IMR-90 (cell line): ENCODE results near the gene PYROXD2. TPM values are rescaled to one million over a fixed set of nuclear protein-coding genes. Genes with fewer than 3 reads are reported as not detected.

Experiments
- ATAC-seq: fragments of 200-7000 bp; cut with Tn5 transposase; 2 replicates; pipeline ENCODE4 v1.9.1; 2020; ENCODE audit warnings: low read depth, mild to moderate bottlenecking, moderate library complexity
- BruUV-seq: library from RNA; stranded (reverse); fragments of 400-500 nt; replicated peaks from 2 replicates; lab custom pipeline; 2021; lab: Mats Ljungman, UMichigan
- CTCF ChIA-PET: fragments of 300-600 bp; formaldehyde crosslinking; extraction: SDS; loops from one replicate; lab custom pipeline; 2021; ENCODE audit warnings: antibody characterized with exemption; lab: Yijun Ruan, JAX
- POLR2A ChIA-PET: fragments of 300-600 bp; sonication (Branson Sonifier 250); formaldehyde crosslinking; loops from one replicate; lab custom pipeline; 2022; ENCODE audit warnings: antibody characterized with exemption; ENCODE audit not compliant: unreplicated experiment; lab: Charles Lee
- DNase-seq: peaks from one replicate; pipeline ENCODE4 v3.0.0; 2013
- H2AFZ ChIP-seq: replicated peaks from 2 replicates; pipeline ENCODE3; 2013; ENCODE audit warnings: low read length, mild to moderate bottlenecking; ENCODE audit not compliant: poor library complexity
- H2AK5ac ChIP-seq: 2 replicates; pipeline ENCODE4 v1.6.1; 2013; ENCODE audit warnings: low read depth, low read length, inconsistent platforms
- H2AK9ac ChIP-seq: replicated peaks from 2 replicates; pipeline ENCODE3; 2013; ENCODE audit warnings: mild to moderate bottlenecking, low read depth, low read length, moderate library complexity; ENCODE audit not compliant: poor library complexity
- H2BK120ac ChIP-seq: 2 replicates; pipeline ENCODE4 v1.6.1; 2013; ENCODE audit warnings: low read depth, low read length, inconsistent platforms
- H2BK15ac ChIP-seq: 3 replicates; pipeline ENCODE4 v1.6.1; 2013; ENCODE audit warnings: low read depth, low read length, inconsistent platforms
- H2BK20ac ChIP-seq: 2 replicates; pipeline ENCODE4 v1.6.1; 2013; ENCODE audit warnings: low read depth, mild to moderate bottlenecking, inconsistent platforms, low read length, moderate library complexity
- H2BK5ac ChIP-seq: 2 replicates; pipeline ENCODE4 v1.6.1; 2013; ENCODE audit warnings: mild to moderate bottlenecking, low read depth, low read length, inconsistent platforms; ENCODE audit not compliant: poor library complexity, severe bottlenecking
- H3K14ac ChIP-seq: replicated peaks from 2 replicates; pipeline ENCODE4 v1.6.1; 2013; ENCODE audit warnings: low read depth, low read length, inconsistent platforms
- H3K18ac ChIP-seq: 2 replicates; pipeline ENCODE4 v1.6.1; 2013; ENCODE audit warnings: low read depth, low read length, control low read depth
- H3K23ac ChIP-seq: 2 replicates; pipeline ENCODE4 v1.6.1; 2013; ENCODE audit warnings: low read depth, low read length, inconsistent platforms
- H3K27ac ChIP-seq: 2 replicates; pipeline ENCODE4 v1.5.1; 2013; ENCODE audit warnings: mild to moderate bottlenecking, control low read depth, low read length; ENCODE audit not compliant: insufficient read depth
- H3K27me3 ChIP-seq: 2 replicates; pipeline ENCODE4 v1.6.1; 2013; ENCODE audit warnings: low read length; ENCODE audit not compliant: control insufficient read depth, insufficient read depth
- H3K36me3 ChIP-seq: 2 replicates; pipeline ENCODE4 v1.6.1; 2013; ENCODE audit warnings: low read length, mixed read lengths; ENCODE audit not compliant: control insufficient read depth, insufficient read depth
- H3K4ac ChIP-seq: 2 replicates; pipeline ENCODE4 v1.6.1; 2013; ENCODE audit warnings: low read depth, low read length, inconsistent platforms
- H3K4me1 ChIP-seq: 2 replicates; pipeline ENCODE4 v1.6.1; 2013; ENCODE audit warnings: low read length, mixed read lengths; ENCODE audit not compliant: control insufficient read depth, insufficient read depth
- H3K4me2 ChIP-seq: 2 replicates; pipeline ENCODE4 v1.6.1; 2013; ENCODE audit warnings: low read depth, mild to moderate bottlenecking, control low read depth, low read length, moderate library complexity
- H3K4me3 ChIP-seq: 2 replicates; pipeline ENCODE4 v1.5.1; 2013; ENCODE audit warnings: low read depth, mild to moderate bottlenecking, control low read depth, low read length, moderate library complexity; ENCODE audit not compliant: insufficient read depth
- H3K56ac ChIP-seq: 2 replicates; pipeline ENCODE4 v1.6.1; 2013; ENCODE audit warnings: low read length, inconsistent platforms; ENCODE audit not compliant: insufficient read depth; ENCODE audit errors: extremely low read depth
- H3K79me1 ChIP-seq, 2 experiments: 2 replicates each; pipeline ENCODE4 v1.6.1; 2013; ENCODE audit warnings: low read length in 2 of 2, inconsistent platforms in 1 of 2, low read depth in 1 of 2
- H3K9ac ChIP-seq: 2 replicates; pipeline ENCODE4 v1.6.1; 2013; ENCODE audit warnings: low read depth, low read length, control low read depth
- H3K9me1 ChIP-seq: 2 replicates; pipeline ENCODE4 v1.6.1; 2013; ENCODE audit warnings: low read length, inconsistent platforms; ENCODE audit not compliant: insufficient read depth
- H3K9me3 ChIP-seq: 2 replicates; pipeline ENCODE4 v1.6.1; 2013; ENCODE audit warnings: low read length; ENCODE audit not compliant: control insufficient read depth, insufficient read depth
- H4K20me1 ChIP-seq: 2 replicates; pipeline ENCODE4 v1.6.1; 2013; ENCODE audit warnings: low read length, inconsistent platforms; ENCODE audit not compliant: insufficient read depth
- H4K5ac ChIP-seq: 2 replicates; pipeline ENCODE4 v1.6.1; 2013; ENCODE audit warnings: mild to moderate bottlenecking, low read depth, low read length, control low read depth
- H4K8ac ChIP-seq, 2 experiments: 2 replicates each; pipeline ENCODE4 v1.6.1; 2013; ENCODE audit warnings: low read depth in 2 of 2, low read length in 2 of 2, control low read depth in 1 of 2, inconsistent platforms in 1 of 2
- H4K91ac ChIP-seq: 2 replicates; pipeline ENCODE4 v1.6.1; 2013; ENCODE audit warnings: low read depth, low read length, inconsistent platforms; ENCODE audit not compliant: insufficient read depth
- CEBPB ChIP-seq: IDR thresholded peaks from 2 replicates; pipeline ENCODE4 v1.6.1; 2012; ENCODE audit warnings: low read depth, low read length, improper control_type of control experiment
- FOS ChIP-seq: fragments of 150-350 bp; IDR thresholded peaks from 2 replicates; pipeline ENCODE4 v1.6.1; 2016; ENCODE audit warnings: low read depth, low read length
- MAFK ChIP-seq: IDR thresholded peaks from 2 replicates; pipeline ENCODE4 v1.6.1; 2012; ENCODE audit warnings: low read depth, low read length, improper control_type of control experiment
- MAZ ChIP-seq: IDR thresholded peaks from 2 replicates; pipeline ENCODE4 v1.6.1; 2012; ENCODE audit warnings: low read depth, mild to moderate bottlenecking, low read length, improper control_type of control experiment, moderate library complexity, borderline replicate concordance
- SMC3 ChIP-seq: fragments of 150-350 bp; IDR thresholded peaks from 2 replicates; pipeline ENCODE4 v1.6.1; 2016; ENCODE audit warnings: low read depth, mild to moderate bottlenecking, antibody characterized with exemption, low read length, moderate library complexity
- WGBS, 2 experiments: methylation state at CpG; one replicate each; pipeline versions ENCODE4 v1.1.5 to v1.1.7; 2013; ENCODE audit warnings: missing lambda C conversion rate in 2 of 2; ENCODE audit not compliant: insufficient read length in 1 of 2; ENCODE audit errors: extremely low coverage in 2 of 2; 5-methylcytosine and 5-hydroxymethylcytosine counted together
- dilution Hi-C: fragments of 300-500 bp; cut with HindIII; formaldehyde crosslinking; loops from one replicate; pipeline ENCODE4 v1.14.3; 2018; ENCODE audit warnings: low sequenced_read_pairs; ENCODE audit not compliant: unreplicated experiment
- in situ Hi-C: fragments of 300-500 bp; cut with MboI; formaldehyde crosslinking; loops from 3 replicates; pipeline ENCODE4 v1.14.3; 2019; ENCODE audit warnings: low sequenced_read_pairs, inconsistent platforms, mixed read lengths
- intact Hi-C: fragments of 100-400 bp; cut with micrococcal nuclease; formaldehyde crosslinking; loops from 2 replicates; pipeline ENCODE4 v1.10.0; 2022
- polyA plus RNA-seq, 3 experiments: library from polyadenylated mRNA; depleted of rRNA; stranded (reverse); fragments of >200 nt; gene quantifications; 2 replicates each; pipeline ENCODE4 v1.2.3, GENCODE V29; 2012; ENCODE audit warnings: low replicate concordance in 1 of 3
- total RNA-seq: library from RNA; depleted of rRNA; stranded (reverse); fragments of >200 nt; gene quantifications from 2 replicates; pipeline ENCODE4 v1.2.3, GENCODE V29; 2012

The PYROXD2 gene
- total and polyA plus RNA-seq, 2 of the 4 experiments (the other 2 are of a cell fraction), result 6.5 to 16.3 TPM

GRCh38 chr10:98361131-98362025, 53.6 kb downstream of the PYROXD2 start (continued):
- TF ChIP-seq MAFK (peak; percentile 50; the same call in 1 of the 2 replicates), CEBPB (peak; percentile 83), SMC3 (peak; percentile 33; the same call in 1 of the 2 replicates), FOS (peak; percentile 87)

- no peaks in the 10 kb centered on the region for H3K36me3 ChIP-seq
- peak overlapping the region; percentile 18 for H2AK9ac ChIP-seq
- H2BK120ac ChIP-seq, result no peak overlapping the region
- no peaks in the 10 kb centered on the region; the same call in none of the 2 replicates for H3K9me1 ChIP-seq
- H4K5ac ChIP-seq, result peak overlapping the region; percentile 14; the same call in 1 of the 2 replicates
- in situ Hi-C loops (no loop called here), dilution Hi-C loops (no loop called here), intact Hi-C loops (no loop called here)
- H2BK15ac ChIP-seq, result no peak overlapping the region
- no peak overlapping the region for H2AK5ac ChIP-seq
- no peaks in the 10 kb centered on the region for H4K20me1 ChIP-seq
- H2AFZ ChIP-seq, result peak overlapping the region; percentile 73
- no peak overlapping the region for H3K23ac ChIP-seq
- no peak overlapping the region; the same call in 1 of the 2 replicates for H3K4me2 ChIP-seq
- ChIA-PET CTCF (no interaction called here), POLR2A (no interaction called here)
- no peak overlapping the region for H3K9ac ChIP-seq
- BruUV-seq, result no TSS peak
- peak overlapping the region; percentile 45; the same call in 1 of the 2 replicates for H3K4ac ChIP-seq
- peak overlapping the region; percentile 33; the same call in 1 of the 2 replicates for H3K27ac ChIP-seq
- H4K91ac ChIP-seq, result no peak overlapping the region
- TF ChIP-seq MAZ (no peak), CEBPB (peak; percentile 44; the same call in 1 of the 2 replicates)
- H3K14ac ChIP-seq, result no peak overlapping the region
- H3K79me1 ChIP-seq, result no peaks in the 10 kb centered on the region
- H3K18ac ChIP-seq, result peak overlapping the region; percentile 8; the same call in 1 of the 2 replicates
- no peak overlapping the region for H2BK20ac ChIP-seq
- ATAC-seq (peak; percentile 12; the same call in 1 of the 2 replicates), DNase-seq (peak; percentile 90)
- 63% methylated on average over 3 of the region's 5 CpGs; no CpG with 5 or more reads in 1 of the 2 experiments for WGBS, 2 experiments
- H3K27me3 ChIP-seq, result no peaks in the 10 kb centered on the region
- no peak overlapping the region for H3K56ac ChIP-seq
- no peak overlapping the region for H2BK5ac ChIP-seq
- H4K8ac ChIP-seq, result no peak overlapping the region
- peaks cover 10% of the 10 kb centered on the region for H3K4me1 ChIP-seq
- H3K9me3 ChIP-seq, result no peaks in the 10 kb centered on the region
- no peak overlapping the region for H3K4me3 ChIP-seq
These were observed 57.7 kb downstream of the PYROXD2 start for GRCh38 chr10:98357194-98357822.
